T-helper 1 cell treated with Interleukin-12 subunit alpha and Interleukin-12 subunit beta and Interleukin-4 antibody, amounts not matched to agents 30 ng/mL and 1 ng/mL, for 36 hours (primary cell): Measurements from ENCODE around the gene PCBP4. TPM values are rescaled to one million over a fixed set of nuclear protein-coding genes. Genes with fewer than 3 reads are reported as not detected.

Experiments
- intact Hi-C: fragments of 100-400 bp; cut with micrococcal nuclease; formaldehyde crosslinking; loops from one replicate; pipeline ENCODE4 v1.15.1; 2024
- total RNA-seq: library from RNA; stranded (reverse); gene quantifications from 2 replicates; pipeline ENCODE4 v1.2.3, GENCODE V29; 2022

The PCBP4 gene
- total RNA-seq, 1 donor from 2014 or later: 23.6 TPM

- intact Hi-C loops: loop anchor here (1.0 to 10.0 kb wide), 18 partner anchors 24 to 1708 kb away; partner anchors contain the start of genes ABHD14B, ACY1, ALAS1 and CISH
Measured at GRCh38 chr3:51942603-51943450, 24.4 kb downstream of the PCBP4 start.

- intact Hi-C loops: loop anchor here (1.0 to 10.0 kb wide), 18 partner anchors 25 to 1707 kb away; partner anchors contain the start of genes ABHD14B, ACY1, ALAS1 and CISH
Measured at GRCh38 chr3:51941798-51942602, 25.3 kb downstream of the PCBP4 start, which contains the start of the genes PARP3 and RRP9. Gene PARP3, plus strand, starts transcription at chr3:51942363. Its CDS starts 993 bp downstream, at chr3:51943356. Gene RRP9, minus strand, starts transcription at chr3:51941904. Its CDS starts 37 bp downstream, at chr3:51941867.

GRCh38 chr3:51941463-51941797 is 25.8 kb downstream of the PCBP4 start:
- intact Hi-C loops: loop anchor here (5.0 to 10.0 kb wide), 4 partner anchors 336 to 1589 kb away; partner anchors contain the start of genes CISH, CYB561D2, MAPKAPK3 and NISCH

GRCh38 chr3:51940648-51941462 is 26.4 kb downstream of the PCBP4 start:
- intact Hi-C loops: loop anchor here (5.0 to 10.0 kb wide), 4 partner anchors 336 to 1589 kb away; partner anchors contain the start of genes CISH, CYB561D2, MAPKAPK3 and NISCH

- intact Hi-C loops: no loop called here
Measured at GRCh38 chr3:51938780-51939425, 28.4 kb downstream of the PCBP4 start.

GRCh38 chr3:51937611-51938450 is 29.4 kb downstream of the PCBP4 start:
- intact Hi-C loops: no loop called here

- intact Hi-C loops: no loop called here
Measured at GRCh38 chr3:51937014-51937413, 30.2 kb downstream of the PCBP4 start.

GRCh38 chr3:51935886-51936755 is 31.1 kb downstream of the PCBP4 start:
- intact Hi-C loops: no loop called here

GRCh38 chr3:51934991-51935885 is 32.0 kb downstream of the PCBP4 start:
- intact Hi-C loops: no loop called here

- intact Hi-C loops: no loop called here
Measured at GRCh38 chr3:51934139-51934850, 33.0 kb downstream of the PCBP4 start.

GRCh38 chr3:51933471-51934138 is 33.6 kb downstream of the PCBP4 start:
- intact Hi-C loops: no loop called here

- intact Hi-C loops: no loop called here
Measured at GRCh38 chr3:51932471-51933370, 34.5 kb downstream of the PCBP4 start.

- intact Hi-C loops: no loop called here
Measured at GRCh38 chr3:51931756-51932155, 35.5 kb downstream of the PCBP4 start.

- intact Hi-C loops: no loop called here
Measured at GRCh38 chr3:51930439-51930838, 36.8 kb downstream of the PCBP4 start.

- intact Hi-C loops: no loop called here
Measured at GRCh38 chr3:51929420-51930003, 37.7 kb downstream of the PCBP4 start.
